A549 (cell line): ENCODE results near the gene SH3PXD2A. TPM values are rescaled to one million over a fixed set of nuclear protein-coding genes. Genes with fewer than 3 reads are reported as not detected.

Source experiments
- ATAC-seq, 2 experiments: fragments of 200-7000 bp in 1 of 2; fragments of >200 bp in 1 of 2; cut with Nextera tagmentation in 1 of 2; cut with Tn5 transposase in 1 of 2; 3 replicates each; pipeline versions ENCODE4 v1.8.0 to v1.9.1; 2018 to 2020; ENCODE audit warnings: mild to moderate bottlenecking in 1 of 2, moderate library complexity in 1 of 2
- CTCF ChIA-PET: fragments of 300-600 bp; sonication (Branson Sonifier 250); formaldehyde crosslinking; extraction: SDS; loops from one replicate; lab custom pipeline; 2021; ENCODE audit warnings: antibody characterized with exemption, inconsistent platforms; lab: Yijun Ruan, JAX
- POLR2A ChIA-PET: fragments of 350-600 bp; formaldehyde crosslinking; extraction: SDS; loops from one replicate; lab custom pipeline; 2021; ENCODE audit warnings: antibody characterized with exemption, inconsistent platforms; lab: Yijun Ruan, JAX
- DNase-seq, 2 experiments: peaks; one replicate each; pipeline versions ENCODE4 v3.0.0 to v3.0.0-alpha.2; 2011 to 2016; ENCODE audit warnings: low read depth in 1 of 2, low spot score in 1 of 2
- FAIRE-seq: peaks from 2 replicates; lab custom pipeline; 2011; peaks lifted over from hg19 to GRCh38; lab: Jason Lieb, UNC
- H3K27ac ChIP-seq, 2 experiments: fragments of >200 bp; sonication (Bioruptor Twin); formaldehyde crosslinking; 3 replicates each; pipeline ENCODE4 v1.5.1; 2016 to 2017
- H3K4me1 ChIP-seq: fragments of >200 bp; sonication (Bioruptor Twin); formaldehyde crosslinking; 3 replicates; pipeline ENCODE4 v1.6.1; 2016
- H3K4me2 ChIP-seq: fragments of >200 bp; sonication (Bioruptor Twin); formaldehyde crosslinking; 3 replicates; pipeline ENCODE4 v1.6.1; 2016
- H3K4me3 ChIP-seq: fragments of >200 bp; sonication (Bioruptor Twin); formaldehyde crosslinking; 3 replicates; pipeline ENCODE4 v1.5.1; 2016
- H3K9me3 ChIP-seq: fragments of >200 bp; sonication (Bioruptor Twin); formaldehyde crosslinking; 3 replicates; pipeline ENCODE4 v1.6.1; 2016
- CBX8 ChIP-seq: fragments of 200-600 bp; sonication (generic); IDR thresholded peaks from 2 replicates; pipeline ENCODE4 v1.6.1; 2016
- CHD2 ChIP-seq: fragments of 150-350 bp; IDR thresholded peaks from 2 replicates; pipeline ENCODE4 v1.6.1; 2014; ENCODE audit warnings: low read length; ENCODE audit not compliant: partially characterized antibody
- EHF ChIP-seq: fragments of 250-450 bp; sonication (Bioruptor Pico); IDR thresholded peaks from 2 replicates; pipeline ENCODE4 v1.5.0; 2020; ENCODE audit warnings: mild to moderate bottlenecking
- EHMT2 ChIP-seq: fragments of 200-600 bp; sonication (generic); IDR thresholded peaks from 2 replicates; pipeline ENCODE4 v1.6.1; 2016; ENCODE audit warnings: antibody characterized with exemption, low read depth, mild to moderate bottlenecking, moderate library complexity
- FOSB ChIP-seq: fragments of 250-450 bp; sonication (Bioruptor Pico); IDR thresholded peaks from 2 replicates; pipeline ENCODE4 v1.5.0; 2020; ENCODE audit warnings: mild to moderate bottlenecking, moderate library complexity
- HEYL ChIP-seq: fragments of 250-450 bp; sonication (Bioruptor Pico); IDR thresholded peaks from 2 replicates; pipeline ENCODE4 v1.8.0; 2021; ENCODE audit warnings: mild to moderate bottlenecking, moderate library complexity
- HOXB5 ChIP-seq: fragments of 250-450 bp; sonication (Bioruptor Pico); IDR thresholded peaks from 2 replicates; pipeline ENCODE4 v1.5.0; 2020; ENCODE audit warnings: mild to moderate bottlenecking, moderate library complexity
- JUN ChIP-seq, 2 experiments: fragments of >200 bp; sonication (Bioruptor Twin); formaldehyde crosslinking; IDR thresholded peaks; 2 replicates in 1 of 2; 3 replicates in 1 of 2; pipeline ENCODE4 v1.6.1; 2016 to 2017
- MAFK ChIP-seq: fragments of 450-650 bp; IDR thresholded peaks from 2 replicates; pipeline ENCODE4 v1.6.1; 2014; ENCODE audit not compliant: partially characterized antibody
- MYC ChIP-seq: IDR thresholded peaks from 2 replicates; pipeline ENCODE4 v1.6.1; 2012; ENCODE audit warnings: mild to moderate bottlenecking, inconsistent platforms, low read length, improper control_type of control experiment, borderline replicate concordance
- NPAS2 ChIP-seq: fragments of 250-450 bp; sonication (Bioruptor Pico); IDR thresholded peaks from 2 replicates; pipeline ENCODE4 v1.8.0; 2022; ENCODE audit warnings: mild to moderate bottlenecking, moderate library complexity, borderline replicate concordance
- NR3C1 ChIP-seq: fragments of >200 bp; sonication (Bioruptor Twin); formaldehyde crosslinking; IDR thresholded peaks from 3 replicates; pipeline ENCODE4 v1.6.1; 2017
- POLR2AphosphoS2 ChIP-seq: conservative IDR thresholded peaks from 2 replicates; pipeline ENCODE4 v1.6.1; 2012; ENCODE audit warnings: low read length, improper control_type of control experiment, inconsistent platforms
- RFX5 ChIP-seq: fragments of 450-650 bp; IDR thresholded peaks from 2 replicates; pipeline ENCODE4 v1.7.1; 2014; ENCODE audit warnings: antibody characterized with exemption, mild to moderate bottlenecking, moderate library complexity
- SREBF2 ChIP-seq: fragments of 450-650 bp; IDR thresholded peaks from 2 replicates; pipeline ENCODE4 v1.6.1; 2014; ENCODE audit warnings: mild to moderate bottlenecking, moderate library complexity
- TFCP2L1 ChIP-seq: fragments of 250-450 bp; sonication (Bioruptor Pico); IDR thresholded peaks from 2 replicates; pipeline ENCODE4 v1.5.0; 2021; ENCODE audit warnings: mild to moderate bottlenecking
- ZFP36 ChIP-seq: fragments of 450-650 bp; IDR thresholded peaks from 2 replicates; pipeline ENCODE4 v1.6.1; 2014; ENCODE audit warnings: borderline replicate concordance; ENCODE audit not compliant: partially characterized antibody
- WGBS: methylation state at CpG from one replicate; pipeline ENCODE4 v1.1.6; 2017; ENCODE audit errors: missing lambda C conversion rate; 5-methylcytosine and 5-hydroxymethylcytosine counted together
- polyA plus RNA-seq, 4 experiments: library from polyadenylated mRNA; depleted of rRNA in 3 of 4; stranded (reverse); fragments of >200 nt; fragmentation: RNase III in 1 of 4; extraction: RNeasy Plus Mini Kit Qiagen cat#74134 plus additional on column Dnase treatment in 1 of 4; gene quantifications; 2 replicates in 3 of 4; 3 replicates in 1 of 4; pipeline ENCODE4 v1.2.3, GENCODE V29; 2011 to 2017
- TF ChIP-seq, protein P1 (sequence below): fragments of >200 bp; sonication (Bioruptor Twin); formaldehyde crosslinking; IDR thresholded peaks from 2 replicates; pipeline ENCODE4 v1.6.1; 2016
- TF ChIP-seq, protein P2 (sequence below): IDR thresholded peaks from 2 replicates; pipeline ENCODE4 v1.6.1; 2012
- TF ChIP-seq, protein P3 (sequence below): fragments of 200-600 bp; sonication (generic); IDR thresholded peaks from 2 replicates; pipeline ENCODE4 v1.6.1; 2016; ENCODE audit warnings: antibody characterized with exemption, mild to moderate bottlenecking, moderate library complexity
- TF ChIP-seq, protein P4 (sequence below): IDR thresholded peaks from 2 replicates; pipeline ENCODE4 v1.6.1; 2012; ENCODE audit warnings: low read depth, borderline replicate concordance
- TF ChIP-seq, protein P5 (sequence below): IDR thresholded peaks from 2 replicates; pipeline ENCODE4 v1.6.1; 2012
- TF ChIP-seq, protein P6 (sequence below): fragments of 150-350 bp; IDR thresholded peaks from 2 replicates; pipeline ENCODE4 v1.6.1; 2014; ENCODE audit warnings: low read depth, mild to moderate bottlenecking, low read length

The SH3PXD2A gene
- polyA plus RNA-seq, 2 of the 4 experiments (the other 2 are of a cell fraction) = 2.4 to 3.9 TPM

DNA sequence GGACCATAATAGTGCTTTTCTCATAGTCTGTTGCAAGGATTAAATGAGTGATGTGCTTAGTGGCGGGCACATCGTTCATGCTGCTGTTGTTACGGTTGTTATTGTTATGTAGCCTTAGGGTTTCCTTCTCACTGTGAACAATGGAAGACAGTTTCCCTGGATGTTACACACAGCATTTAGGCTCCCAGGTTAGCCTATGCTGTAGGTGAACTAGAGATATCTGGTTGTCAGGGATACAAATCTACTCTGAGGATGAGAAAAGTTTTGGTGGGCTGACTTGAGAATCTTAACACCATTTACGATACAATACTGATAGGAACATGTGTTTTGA, 14.7 kb downstream of the SH3PXD2A start:
- Histone ChIP-seq H3K4me1 (peaks cover 7% of the 10 kb centered on the region; the same call in 2 of the 3 replicates), H3K9me3 (no peaks in the 10 kb centered on the region), H3K4me3 (no peak overlapping the region), H3K4me2 (no peak overlapping the region), H3K27ac (no peak overlapping the region)
- whole genome bisulfite sequencing = 97% methylated on average over 4 of the region's 4 CpGs
- TF ChIP-seq JUN (IDR thresholded peaks at IDR 0.05) (no peak), CBX8 (no peak), NR3C1 (no peak), EHMT2 (no peak), RFX5 (no peak), EHF (CRISPR knock-in tag) (no peak), CHD2 (no peak), MAFK (no peak), MYC (no peak), SREBF2 (no peak), HOXB5 (CRISPR knock-in tag) (no peak), POLR2AphosphoS2 (no peak), TFCP2L1 (no peak)
- TF ChIP-seq, protein P1, sequence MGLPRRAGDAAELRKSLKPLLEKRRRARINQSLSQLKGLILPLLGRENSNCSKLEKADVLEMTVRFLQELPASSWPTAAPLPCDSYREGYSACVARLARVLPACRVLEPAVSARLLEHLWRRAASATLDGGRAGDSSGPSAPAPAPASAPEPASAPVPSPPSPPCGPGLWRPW = no peak
- TF ChIP-seq, protein P2, sequence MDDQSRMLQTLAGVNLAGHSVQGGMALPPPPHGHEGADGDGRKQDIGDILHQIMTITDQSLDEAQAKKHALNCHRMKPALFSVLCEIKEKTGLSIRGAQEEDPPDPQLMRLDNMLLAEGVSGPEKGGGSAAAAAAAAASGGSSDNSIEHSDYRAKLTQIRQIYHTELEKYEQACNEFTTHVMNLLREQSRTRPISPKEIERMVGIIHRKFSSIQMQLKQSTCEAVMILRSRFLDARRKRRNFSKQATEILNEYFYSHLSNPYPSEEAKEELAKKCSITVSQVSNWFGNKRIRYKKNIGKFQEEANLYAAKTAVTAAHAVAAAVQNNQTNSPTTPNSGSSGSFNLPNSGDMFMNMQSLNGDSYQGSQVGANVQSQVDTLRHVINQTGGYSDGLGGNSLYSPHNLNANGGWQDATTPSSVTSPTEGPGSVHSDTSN = no peak
- TF ChIP-seq, protein P3, sequence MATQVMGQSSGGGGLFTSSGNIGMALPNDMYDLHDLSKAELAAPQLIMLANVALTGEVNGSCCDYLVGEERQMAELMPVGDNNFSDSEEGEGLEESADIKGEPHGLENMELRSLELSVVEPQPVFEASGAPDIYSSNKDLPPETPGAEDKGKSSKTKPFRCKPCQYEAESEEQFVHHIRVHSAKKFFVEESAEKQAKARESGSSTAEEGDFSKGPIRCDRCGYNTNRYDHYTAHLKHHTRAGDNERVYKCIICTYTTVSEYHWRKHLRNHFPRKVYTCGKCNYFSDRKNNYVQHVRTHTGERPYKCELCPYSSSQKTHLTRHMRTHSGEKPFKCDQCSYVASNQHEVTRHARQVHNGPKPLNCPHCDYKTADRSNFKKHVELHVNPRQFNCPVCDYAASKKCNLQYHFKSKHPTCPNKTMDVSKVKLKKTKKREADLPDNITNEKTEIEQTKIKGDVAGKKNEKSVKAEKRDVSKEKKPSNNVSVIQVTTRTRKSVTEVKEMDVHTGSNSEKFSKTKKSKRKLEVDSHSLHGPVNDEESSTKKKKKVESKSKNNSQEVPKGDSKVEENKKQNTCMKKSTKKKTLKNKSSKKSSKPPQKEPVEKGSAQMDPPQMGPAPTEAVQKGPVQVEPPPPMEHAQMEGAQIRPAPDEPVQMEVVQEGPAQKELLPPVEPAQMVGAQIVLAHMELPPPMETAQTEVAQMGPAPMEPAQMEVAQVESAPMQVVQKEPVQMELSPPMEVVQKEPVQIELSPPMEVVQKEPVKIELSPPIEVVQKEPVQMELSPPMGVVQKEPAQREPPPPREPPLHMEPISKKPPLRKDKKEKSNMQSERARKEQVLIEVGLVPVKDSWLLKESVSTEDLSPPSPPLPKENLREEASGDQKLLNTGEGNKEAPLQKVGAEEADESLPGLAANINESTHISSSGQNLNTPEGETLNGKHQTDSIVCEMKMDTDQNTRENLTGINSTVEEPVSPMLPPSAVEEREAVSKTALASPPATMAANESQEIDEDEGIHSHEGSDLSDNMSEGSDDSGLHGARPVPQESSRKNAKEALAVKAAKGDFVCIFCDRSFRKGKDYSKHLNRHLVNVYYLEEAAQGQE = no peak
- ATAC-seq (no peak), FAIRE-seq (no peak), DNase-seq (no peak)
- CTCF ChIA-PET = interaction anchor here (0.8 to 2.7 kb wide), 3 partner anchors 11 to 52 kb away, joined by 3 to 10 read pairs (median 6); no protein-coding TSS in a partner anchor
- POLR2A ChIA-PET = no interaction called here

DNA sequence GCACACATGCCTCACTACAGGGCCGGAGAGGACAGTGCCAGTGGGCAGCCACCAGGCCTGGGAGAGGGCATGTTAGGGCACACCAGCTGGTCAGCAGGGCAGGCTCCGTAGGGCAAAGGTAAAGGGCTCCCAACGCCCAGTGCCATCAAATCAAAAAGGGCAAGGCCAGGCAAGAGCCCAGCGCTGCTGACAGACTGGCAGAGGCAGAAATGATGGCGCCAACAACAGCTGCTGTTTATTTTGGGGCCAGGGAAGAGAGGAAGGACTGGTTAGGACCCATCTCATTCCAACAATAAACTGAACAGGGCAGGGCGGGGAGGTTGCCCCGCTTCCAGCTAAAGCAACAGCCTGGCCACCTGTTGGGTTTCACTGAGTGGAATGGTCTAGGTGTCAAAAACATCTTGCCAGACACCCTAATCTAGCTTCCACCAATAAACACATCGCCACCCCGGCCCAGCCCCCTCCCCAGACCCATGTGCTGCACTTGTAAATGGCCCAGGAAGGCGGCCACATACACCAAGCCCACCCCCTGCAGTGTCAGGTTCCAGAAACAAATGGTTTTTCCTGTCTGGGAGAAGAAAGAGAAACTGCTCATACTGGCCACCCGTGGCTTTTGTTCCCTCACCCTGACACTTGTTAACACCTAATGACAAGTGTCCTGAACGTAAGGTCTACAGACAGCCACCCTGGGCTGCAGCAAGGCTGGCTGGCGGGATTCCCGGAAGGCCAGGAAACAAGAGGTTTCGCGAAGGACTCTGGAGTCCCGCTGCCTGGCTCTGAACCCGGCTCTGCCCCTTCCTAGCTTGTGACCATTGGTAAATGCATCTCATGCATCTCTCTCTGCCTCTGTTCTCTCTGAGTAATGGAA, 15.3 kb downstream of the SH3PXD2A start:
- Histone ChIP-seq H3K4me3 (no peak overlapping the region), H3K9me3 (no peaks in the 10 kb centered on the region), H3K4me2 (no peak overlapping the region), H3K27ac (no peak overlapping the region; a peak in 1 of 6 replicates)
- CTCF ChIA-PET = interaction anchor here (0.8 to 3.3 kb wide), 5 partner anchors 8 to 127 kb away, joined by 3 to 15 read pairs (median 6); no protein-coding TSS in a partner anchor
- no peak for ATAC-seq
- TF ChIP-seq, protein P4, sequence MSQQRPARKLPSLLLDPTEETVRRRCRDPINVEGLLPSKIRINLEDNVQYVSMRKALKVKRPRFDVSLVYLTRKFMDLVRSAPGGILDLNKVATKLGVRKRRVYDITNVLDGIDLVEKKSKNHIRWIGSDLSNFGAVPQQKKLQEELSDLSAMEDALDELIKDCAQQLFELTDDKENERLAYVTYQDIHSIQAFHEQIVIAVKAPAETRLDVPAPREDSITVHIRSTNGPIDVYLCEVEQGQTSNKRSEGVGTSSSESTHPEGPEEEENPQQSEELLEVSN = no peak
- TF ChIP-seq FOSB (CRISPR knock-in tag) (no peak), POLR2AphosphoS2 (no peak), ZFP36 (no peak), NPAS2 (CRISPR knock-in tag) (no peak), HEYL (CRISPR knock-in tag) (no peak)
- TF ChIP-seq, protein P5, sequence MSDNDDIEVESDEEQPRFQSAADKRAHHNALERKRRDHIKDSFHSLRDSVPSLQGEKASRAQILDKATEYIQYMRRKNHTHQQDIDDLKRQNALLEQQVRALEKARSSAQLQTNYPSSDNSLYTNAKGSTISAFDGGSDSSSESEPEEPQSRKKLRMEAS = no peak
- TF ChIP-seq, protein P6, sequence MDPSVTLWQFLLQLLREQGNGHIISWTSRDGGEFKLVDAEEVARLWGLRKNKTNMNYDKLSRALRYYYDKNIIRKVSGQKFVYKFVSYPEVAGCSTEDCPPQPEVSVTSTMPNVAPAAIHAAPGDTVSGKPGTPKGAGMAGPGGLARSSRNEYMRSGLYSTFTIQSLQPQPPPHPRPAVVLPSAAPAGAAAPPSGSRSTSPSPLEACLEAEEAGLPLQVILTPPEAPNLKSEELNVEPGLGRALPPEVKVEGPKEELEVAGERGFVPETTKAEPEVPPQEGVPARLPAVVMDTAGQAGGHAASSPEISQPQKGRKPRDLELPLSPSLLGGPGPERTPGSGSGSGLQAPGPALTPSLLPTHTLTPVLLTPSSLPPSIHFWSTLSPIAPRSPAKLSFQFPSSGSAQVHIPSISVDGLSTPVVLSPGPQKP = no peak
- TF ChIP-seq, all 56 proteins: peak for 0
- 86% methylated on average over 17 of the region's 18 CpGs for WGBS
- POLR2A ChIA-PET = no interaction called here
- no peak for FAIRE-seq
- no peak for DNase-seq
- H3K4me1 ChIP-seq = peaks cover 13% of the 10 kb centered on the region
